SK-N-SH (cell line): ENCODE measurements around the gene RALGDS. TPM values are rescaled to one million over a fixed set of nuclear protein-coding genes. Genes with fewer than 3 reads are reported as not detected.
"Not testable (repeated sequence)": the region's sequence is repeated elsewhere in the genome, so short reads cannot be mapped to it uniquely, and the experiment has no call there.

Experiments used
- CTCF ChIA-PET: fragments of 300-600, 350-600 bp; formaldehyde crosslinking; extraction: SDS; loops from one replicate; lab custom pipeline; 2021; lab: Yijun Ruan, JAX
- POLR2A ChIA-PET: fragments of 350-600 bp; sonication (Branson Sonifier 250); formaldehyde crosslinking; extraction: SDS; loops from one replicate; lab custom pipeline; 2020; ENCODE audit warnings: antibody characterized with exemption, inconsistent platforms; lab: Yijun Ruan, JAX
- DNase-seq: peaks from one replicate; pipeline ENCODE4 v3.0.0; 2012
- H2AFZ ChIP-seq: fragments of 200-600 bp; sonication (generic); 2 replicates; pipeline ENCODE4 v1.8.1; 2016; ENCODE audit warnings: antibody characterized with exemption, mild to moderate bottlenecking, low read depth
- H3F3A ChIP-seq: fragments of 200-600 bp; sonication (generic); replicated peaks from 2 replicates; pipeline ENCODE3; 2016; ENCODE audit warnings: antibody characterized with exemption, mild to moderate bottlenecking; ENCODE audit not compliant: insufficient read depth
- H3K27ac ChIP-seq, 2 experiments: fragments of 200-500 bp in 1 of 2; fragments of 200-600 bp in 1 of 2; sonication (Bioruptor generic) in 1 of 2; sonication (generic), shearing (Covaris generic) in 1 of 2; 2 replicates each; pipeline versions ENCODE4 v1.5.1 to v1.6.1; 2014 to 2016; ENCODE audit warnings: low read depth in 2 of 2, inconsistent platforms in 1 of 2, low read length in 1 of 2, mild to moderate bottlenecking in 1 of 2, mixed read lengths in 1 of 2
- H3K27me3 ChIP-seq: fragments of 200-600 bp; sonication (generic), shearing (Covaris generic); 2 replicates; pipeline ENCODE4 v1.6.1; 2016; ENCODE audit warnings: mixed run types; ENCODE audit not compliant: insufficient read depth
- H3K36me3 ChIP-seq, 2 experiments: fragments of 200-500 bp in 1 of 2; fragments of 200-600 bp in 1 of 2; sonication (Bioruptor generic) in 1 of 2; sonication (generic) in 1 of 2; replicated peaks in 1 of 2; 2 replicates each; pipeline versions ENCODE3 to v1.5.1; 2014 to 2016; ENCODE audit warnings: low read length in 1 of 2, mild to moderate bottlenecking in 1 of 2; ENCODE audit not compliant: insufficient read depth in 2 of 2, control insufficient read depth in 1 of 2
- H3K4me1 ChIP-seq, 2 experiments: fragments of 200-500 bp in 1 of 2; fragments of 200-600 bp in 1 of 2; sonication (Bioruptor generic) in 1 of 2; sonication (generic), shearing (Covaris generic) in 1 of 2; 2 replicates each; pipeline versions ENCODE4 v1.5.1 to v1.6.1; 2014 to 2016; ENCODE audit warnings: low read depth in 1 of 2, low read length in 1 of 2, mixed run types in 1 of 2; ENCODE audit not compliant: insufficient read depth in 2 of 2, control insufficient read depth in 1 of 2
- H3K4me2 ChIP-seq: fragments of 200-600 bp; sonication (generic), shearing (Covaris generic); 2 replicates; pipeline ENCODE4 v1.6.1; 2017; ENCODE audit warnings: mixed run types
- H3K4me3 ChIP-seq, 2 experiments: fragments of 200-500 bp in 1 of 2; fragments of 200-600 bp in 1 of 2; sonication (Bioruptor generic) in 1 of 2; sonication (generic), shearing (Covaris generic) in 1 of 2; 2 replicates each; pipeline versions ENCODE4 v1.5.1 to v1.8.1; 2014 to 2016; ENCODE audit warnings: low read depth in 2 of 2, inconsistent platforms in 1 of 2, low read length in 1 of 2, mild to moderate bottlenecking in 1 of 2, mixed read lengths in 1 of 2, moderate library complexity in 1 of 2
- H3K79me2 ChIP-seq: fragments of 200-600 bp; sonication (generic); 2 replicates; pipeline ENCODE4 v1.8.1; 2017; ENCODE audit warnings: mild to moderate bottlenecking; ENCODE audit not compliant: insufficient read depth
- H3K9ac ChIP-seq: fragments of 200-600 bp; sonication (generic); 2 replicates; pipeline ENCODE4 v1.6.1; 2017; ENCODE audit warnings: mixed run types
- H3K9me2 ChIP-seq: fragments of 200-600 bp; sonication (generic); 2 replicates; pipeline ENCODE4 v1.6.1; 2017; ENCODE audit warnings: mixed run types
- H3K9me3 ChIP-seq: fragments of 200-600 bp; sonication (generic); 2 replicates; pipeline ENCODE4 v1.6.1; 2017; ENCODE audit warnings: mixed run types, mild to moderate bottlenecking, moderate library complexity
- H4K20me1 ChIP-seq: fragments of 200-600 bp; sonication (generic); 2 replicates; pipeline ENCODE4 v1.6.1; 2017; ENCODE audit warnings: mild to moderate bottlenecking, mixed run types; ENCODE audit not compliant: insufficient read depth
- EP300 ChIP-seq, 2 experiments: IDR thresholded peaks; 2 replicates each; pipeline versions ENCODE4 v1.4.0 to v1.6.1; 2012; ENCODE audit warnings: borderline replicate concordance in 1 of 2, low read depth in 1 of 2, low read length in 1 of 2
- NRF1 ChIP-seq: IDR thresholded peaks from 2 replicates; pipeline ENCODE4 v1.6.1; 2012; ENCODE audit warnings: low read depth, mild to moderate bottlenecking, low read length
- WGBS: methylation state at CpG from one replicate; pipeline ENCODE4 v1.1.6; 2017; ENCODE audit warnings: low lambda C conversion rate; 5-methylcytosine and 5-hydroxymethylcytosine counted together
- polyA plus RNA-seq, 3 experiments: library from polyadenylated mRNA; depleted of rRNA; stranded (reverse); fragments of >200 nt; gene quantifications; 2 replicates each; pipeline ENCODE4 v1.2.3, GENCODE V29; 2012
- TF ChIP-seq, protein P1 (sequence below): fragments of 200-600 bp; sonication (generic); IDR thresholded peaks from 2 replicates; pipeline ENCODE4 v1.6.1; 2017; ENCODE audit warnings: antibody characterized with exemption, mild to moderate bottlenecking, moderate library complexity
- TF ChIP-seq, protein P2 (sequence below): IDR thresholded peaks from 2 replicates; pipeline ENCODE4 v1.4.0; 2012; ENCODE audit warnings: low read depth, borderline replicate concordance
- TF ChIP-seq, protein P3 (sequence below): IDR thresholded peaks from 2 replicates; pipeline ENCODE4 v1.4.0; 2012; ENCODE audit warnings: low read depth, borderline replicate concordance

Gene RALGDS
- polyA plus RNA-seq, 1 of the 3 experiments (the other 2 are of a cell fraction) = 64.7 TPM

DNA sequence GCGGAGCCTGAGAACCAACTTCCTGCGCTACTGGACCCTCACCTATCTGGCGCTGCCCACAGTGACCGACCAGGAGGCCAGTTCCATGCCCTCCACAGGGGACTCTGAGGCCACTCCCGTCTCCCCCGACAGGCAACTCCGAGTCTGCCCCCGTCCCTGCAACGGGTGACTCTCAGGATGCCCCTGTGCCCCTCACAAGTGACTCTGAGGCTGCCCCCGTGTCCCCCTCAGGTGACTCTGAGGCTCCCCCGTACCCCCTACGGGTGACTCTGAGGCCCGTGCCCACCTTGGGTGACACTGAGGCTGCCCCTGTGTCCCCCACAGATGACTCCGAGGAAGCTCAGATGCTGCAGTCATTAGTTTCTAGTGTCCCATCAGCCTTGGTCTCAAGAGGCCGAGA is 34.1 kb downstream of the RALGDS start:
- POLR2A ChIA-PET = no interaction called here
- no peaks in the 10 kb centered on the region for H4K20me1 ChIP-seq

DNA sequence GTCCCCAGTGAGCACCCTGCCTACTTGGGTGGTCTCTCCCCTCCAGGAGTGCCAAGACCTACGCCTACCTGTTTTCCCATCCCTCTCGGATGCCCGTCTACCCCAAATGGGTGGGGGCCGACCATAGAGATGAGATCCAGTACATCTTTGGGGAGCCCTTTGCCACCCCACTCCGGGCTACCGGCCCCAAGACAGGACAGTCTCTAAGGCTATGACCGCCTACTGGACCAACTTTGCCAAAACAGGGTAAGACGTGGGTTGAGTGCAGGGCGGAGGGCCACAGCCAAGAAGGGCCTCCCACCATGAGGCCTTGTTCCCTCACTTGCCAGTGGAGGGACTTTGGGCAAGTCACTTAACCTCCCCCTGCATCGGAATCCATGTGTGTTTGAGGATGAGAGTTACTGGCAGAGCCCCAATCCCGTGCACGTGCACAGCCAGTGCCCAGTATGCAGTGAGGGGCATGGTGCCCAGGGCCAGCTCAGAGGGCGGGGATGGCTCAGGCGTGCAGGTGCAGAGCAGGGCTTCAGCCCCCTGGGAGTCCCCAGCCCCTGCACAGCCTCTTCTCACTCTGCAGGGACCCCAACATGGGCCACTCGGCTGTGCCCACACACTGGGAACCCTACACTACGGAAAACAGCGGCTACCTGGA is 34.7 kb downstream of the RALGDS start:
- H3K36me3 ChIP-seq, POLR2A ChIA-PET: not testable (repeated sequence)

More for the DNA sequence above, 34.1 kb downstream of the RALGDS start:
- no peaks in the 10 kb centered on the region for H3K9me3 ChIP-seq
- H3F3A ChIP-seq = no peaks in the 10 kb centered on the region
- no peak overlapping the region for H3K9ac ChIP-seq
- TF ChIP-seq, protein P1, sequence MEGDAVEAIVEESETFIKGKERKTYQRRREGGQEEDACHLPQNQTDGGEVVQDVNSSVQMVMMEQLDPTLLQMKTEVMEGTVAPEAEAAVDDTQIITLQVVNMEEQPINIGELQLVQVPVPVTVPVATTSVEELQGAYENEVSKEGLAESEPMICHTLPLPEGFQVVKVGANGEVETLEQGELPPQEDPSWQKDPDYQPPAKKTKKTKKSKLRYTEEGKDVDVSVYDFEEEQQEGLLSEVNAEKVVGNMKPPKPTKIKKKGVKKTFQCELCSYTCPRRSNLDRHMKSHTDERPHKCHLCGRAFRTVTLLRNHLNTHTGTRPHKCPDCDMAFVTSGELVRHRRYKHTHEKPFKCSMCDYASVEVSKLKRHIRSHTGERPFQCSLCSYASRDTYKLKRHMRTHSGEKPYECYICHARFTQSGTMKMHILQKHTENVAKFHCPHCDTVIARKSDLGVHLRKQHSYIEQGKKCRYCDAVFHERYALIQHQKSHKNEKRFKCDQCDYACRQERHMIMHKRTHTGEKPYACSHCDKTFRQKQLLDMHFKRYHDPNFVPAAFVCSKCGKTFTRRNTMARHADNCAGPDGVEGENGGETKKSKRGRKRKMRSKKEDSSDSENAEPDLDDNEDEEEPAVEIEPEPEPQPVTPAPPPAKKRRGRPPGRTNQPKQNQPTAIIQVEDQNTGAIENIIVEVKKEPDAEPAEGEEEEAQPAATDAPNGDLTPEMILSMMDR = no peak
- TF ChIP-seq, protein P2, sequence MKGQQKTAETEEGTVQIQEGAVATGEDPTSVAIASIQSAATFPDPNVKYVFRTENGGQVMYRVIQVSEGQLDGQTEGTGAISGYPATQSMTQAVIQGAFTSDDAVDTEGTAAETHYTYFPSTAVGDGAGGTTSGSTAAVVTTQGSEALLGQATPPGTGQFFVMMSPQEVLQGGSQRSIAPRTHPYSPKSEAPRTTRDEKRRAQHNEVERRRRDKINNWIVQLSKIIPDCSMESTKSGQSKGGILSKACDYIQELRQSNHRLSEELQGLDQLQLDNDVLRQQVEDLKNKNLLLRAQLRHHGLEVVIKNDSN = no peak
- TF ChIP-seq NRF1 (no peak), EP300 (IDR thresholded peaks at IDR 0.05; ENCODE audit: borderline replicate concordance in 1 of 2, low read depth in 1 of 2, low read length in 1 of 2) (no peak)
- TF ChIP-seq, protein P3, sequence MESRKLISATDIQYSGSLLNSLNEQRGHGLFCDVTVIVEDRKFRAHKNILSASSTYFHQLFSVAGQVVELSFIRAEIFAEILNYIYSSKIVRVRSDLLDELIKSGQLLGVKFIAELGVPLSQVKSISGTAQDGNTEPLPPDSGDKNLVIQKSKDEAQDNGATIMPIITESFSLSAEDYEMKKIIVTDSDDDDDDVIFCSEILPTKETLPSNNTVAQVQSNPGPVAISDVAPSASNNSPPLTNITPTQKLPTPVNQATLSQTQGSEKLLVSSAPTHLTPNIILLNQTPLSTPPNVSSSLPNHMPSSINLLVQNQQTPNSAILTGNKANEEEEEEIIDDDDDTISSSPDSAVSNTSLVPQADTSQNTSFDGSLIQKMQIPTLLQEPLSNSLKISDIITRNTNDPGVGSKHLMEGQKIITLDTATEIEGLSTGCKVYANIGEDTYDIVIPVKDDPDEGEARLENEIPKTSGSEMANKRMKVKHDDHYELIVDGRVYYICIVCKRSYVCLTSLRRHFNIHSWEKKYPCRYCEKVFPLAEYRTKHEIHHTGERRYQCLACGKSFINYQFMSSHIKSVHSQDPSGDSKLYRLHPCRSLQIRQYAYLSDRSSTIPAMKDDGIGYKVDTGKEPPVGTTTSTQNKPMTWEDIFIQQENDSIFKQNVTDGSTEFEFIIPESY = no peak
- CTCF ChIA-PET = interaction anchor here (1.0 to 6.6 kb wide), 3 partner anchors 16 to 61 kb away, joined by 3 to 40 read pairs (median 3); no protein-coding TSS in a partner anchor
- no peaks in the 10 kb centered on the region for H3K36me3 ChIP-seq
- H3K4me1 ChIP-seq = peaks cover 0 to 36% of the 10 kb centered on the region in 2 experiments; a peak in 2 of 4 replicates
- H3K27me3 ChIP-seq = no peaks in the 10 kb centered on the region
- no peak overlapping the region for H3K4me2 ChIP-seq
- H3K27ac ChIP-seq = no peak overlapping the region
- DNase-seq = no peak
- no peaks in the 10 kb centered on the region for H3K79me2 ChIP-seq
- WGBS = 45% methylated on average over 6 of the region's 15 CpGs
- no peak overlapping the region for H2AFZ ChIP-seq
- H3K9me2 ChIP-seq = no peaks in the 10 kb centered on the region
- H3K4me3 ChIP-seq = no peak overlapping the region

DNA sequence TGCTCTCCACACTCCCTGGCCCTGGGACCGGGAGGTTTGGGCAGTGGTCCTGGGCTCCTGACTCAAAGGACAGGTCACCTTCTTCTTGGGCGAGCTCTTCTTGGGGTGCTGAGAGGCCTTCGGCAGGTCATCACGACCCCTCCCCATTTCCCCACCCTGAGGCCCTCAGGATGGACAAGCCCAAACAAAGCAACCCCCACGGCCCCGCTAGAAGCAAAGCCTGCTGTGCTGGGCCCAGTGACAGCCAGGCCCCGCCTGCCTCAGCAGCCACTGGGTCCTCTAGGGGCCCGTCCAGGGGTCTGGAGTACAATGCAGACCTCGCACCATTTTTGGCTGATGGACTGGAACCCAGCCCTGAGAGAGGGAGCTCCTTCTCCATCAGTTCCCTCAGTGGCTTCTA is 37.4 kb downstream of the RALGDS start:
- H3K9ac ChIP-seq, POLR2A ChIA-PET, H3F3A ChIP-seq, H3K27ac ChIP-seq, H3K4me3 ChIP-seq, H3K9me3 ChIP-seq, H3K9me2 ChIP-seq, H3K4me2 ChIP-seq, H3K36me3 ChIP-seq, H2AFZ ChIP-seq, DNase-seq, H3K79me2 ChIP-seq, H3K27me3 ChIP-seq, CTCF ChIA-PET, H4K20me1 ChIP-seq: not testable (repeated sequence)
- WGBS = 53% methylated on average over 6 of the region's 9 CpGs
- peaks cover 0 to 11% of the 10 kb centered on the region in 2 experiments; a peak in 1 of 4 replicates for H3K4me1 ChIP-seq

More for the DNA sequence above, 34.7 kb downstream of the RALGDS start:
- H3K27me3 ChIP-seq, H3F3A ChIP-seq, H3K79me2 ChIP-seq, H3K27ac ChIP-seq, H3K9me2 ChIP-seq, H4K20me1 ChIP-seq, H2AFZ ChIP-seq, H3K9me3 ChIP-seq, H3K4me3 ChIP-seq, DNase-seq, H3K9ac ChIP-seq, H3K4me2 ChIP-seq: not testable (repeated sequence)
- peaks cover 0 to 36% of the 10 kb centered on the region in 2 experiments; a peak in 2 of 4 replicates for H3K4me1 ChIP-seq
- CTCF ChIA-PET = interaction anchor here (1.0 to 6.6 kb wide), 3 partner anchors 17 to 61 kb away, joined by 3 to 40 read pairs (median 3); no protein-coding TSS in a partner anchor
- 88% methylated on average over 6 of the region's 17 CpGs for WGBS

DNA sequence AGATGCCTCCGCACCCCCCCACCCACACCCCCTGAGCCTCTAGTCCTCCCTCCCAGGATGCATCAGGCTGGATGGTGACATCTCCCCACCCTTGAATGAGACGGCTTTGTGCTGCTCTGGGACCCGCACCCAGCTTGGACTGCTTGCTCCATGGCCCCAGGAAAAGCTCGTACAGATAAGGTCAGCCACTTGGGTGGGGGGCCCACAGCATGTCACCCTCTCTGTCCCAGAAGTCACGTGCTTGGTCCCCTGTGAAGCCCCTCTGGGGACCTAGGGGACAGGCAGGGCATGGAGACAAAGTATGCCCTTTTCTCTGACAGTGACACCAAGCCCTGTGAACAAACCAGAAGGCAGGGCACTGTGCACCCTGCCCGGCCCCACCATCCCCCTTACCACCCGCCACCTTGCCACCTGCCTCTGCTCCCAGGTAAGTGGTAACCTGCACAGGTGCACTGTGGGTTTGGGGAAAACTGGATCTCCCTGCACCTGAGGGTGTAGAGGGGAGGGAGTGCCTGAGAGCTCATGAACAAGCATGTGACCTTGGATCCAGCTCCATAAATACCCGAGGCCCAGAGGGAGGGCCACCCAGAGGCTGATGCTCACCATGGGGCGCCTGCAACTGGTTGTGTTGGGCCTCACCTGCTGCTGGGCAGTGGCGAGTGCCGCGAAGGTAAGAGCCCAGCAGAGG is 38.9 kb downstream of the RALGDS start:
- H2AFZ ChIP-seq, H3K4me3 ChIP-seq, H3K36me3 ChIP-seq, POLR2A ChIA-PET, H3K9me3 ChIP-seq, DNase-seq, H3K9ac ChIP-seq, H3K27ac ChIP-seq, H3K27me3 ChIP-seq, H4K20me1 ChIP-seq, CTCF ChIA-PET, H3F3A ChIP-seq, H3K4me2 ChIP-seq, H3K4me1 ChIP-seq, H3K79me2 ChIP-seq, H3K9me2 ChIP-seq: not testable (repeated sequence)
- WGBS = 55% methylated on average over 7 of the region's 12 CpGs
